HG03439 (cell line): ENCODE data around the gene RPS15.

ENCODE experiments used
- ATAC-seq: cut with Tn5 transposase; IDR thresholded peaks from one replicate; pipeline ENCODE4 v1.9.1; 2021; ENCODE audit warnings: mild to moderate bottlenecking, moderate library complexity; ENCODE audit not compliant: unreplicated experiment

Gene RPS15

GRCh38 chr19:1450735-1451731 lies 12.8 kb downstream of the RPS15 start:
- ATAC-seq, result no peak

GRCh38 chr19:1451916-1452801 lies 14.0 kb downstream of the RPS15 start:
- no peak for ATAC-seq

GRCh38 chr19:1452802-1453524 lies 14.8 kb downstream of the RPS15 start:
- no peak for ATAC-seq

GRCh38 chr19:1453525-1454364 lies 15.5 kb downstream of the RPS15 start:
- ATAC-seq, result no peak

- ATAC-seq, result no peak
Measured at GRCh38 chr19:1455002-1455335, 16.8 kb downstream of the RPS15 start.

- ATAC-seq, result no peak
Measured at GRCh38 chr19:1455336-1456120, 17.3 kb downstream of the RPS15 start.

GRCh38 chr19:1456121-1456900 lies 18.1 kb downstream of the RPS15 start:
- no peak for ATAC-seq

- ATAC-seq, result no peak
Measured at GRCh38 chr19:1457031-1457739, 19.0 kb downstream of the RPS15 start.

- no peak for ATAC-seq
Measured at GRCh38 chr19:1457892-1458291, 19.7 kb downstream of the RPS15 start.

GRCh38 chr19:1459479-1459878 lies 21.3 kb downstream of the RPS15 start:
- ATAC-seq, result no peak

GRCh38 chr19:1460033-1460995 lies 22.1 kb downstream of the RPS15 start:
- no peak for ATAC-seq

- no peak for ATAC-seq
Measured at GRCh38 chr19:1461862-1462261, 23.7 kb downstream of the RPS15 start.

GRCh38 chr19:1465191-1466016 lies 27.2 kb downstream of the RPS15 start:
- no peak for ATAC-seq

- ATAC-seq, result no peak
Measured at GRCh38 chr19:1466018-1466460, 27.8 kb downstream of the RPS15 start.

- ATAC-seq, result no peak
Measured at GRCh38 chr19:1466461-1467214, 28.4 kb downstream of the RPS15 start.
